Keratinocyte (primary cell): ENCODE data around the gene PNMA1. TPM values are rescaled to one million over a fixed set of nuclear protein-coding genes. Genes with fewer than 3 reads are reported as not detected.

ENCODE experiments used
- DNase-seq: peaks from one replicate; pipeline ENCODE4 v3.0.0-alpha.2; 2011; ENCODE audit warnings: low read depth, missing footprints, low spot score
- FAIRE-seq: peaks from 2 replicates; lab custom pipeline; 2011; peaks lifted over from hg19 to GRCh38; lab: Jason Lieb, UNC
- H2AFZ ChIP-seq: 2 replicates; pipeline ENCODE4 v1.6.0; 2012; ENCODE audit warnings: low read length, control low read depth, inconsistent platforms; ENCODE audit not compliant: control insufficient read depth
- H3K27ac ChIP-seq: 2 replicates; pipeline ENCODE4 v1.5.1; 2011; ENCODE audit warnings: low read length; ENCODE audit not compliant: control insufficient read depth, insufficient read depth
- H3K27me3 ChIP-seq: 3 replicates; pipeline ENCODE4 v1.6.0; 2011; ENCODE audit warnings: low read length; ENCODE audit not compliant: control insufficient read depth, insufficient read depth; ENCODE audit errors: extremely low read depth
- H3K36me3 ChIP-seq, 2 experiments: 2 replicates in 1 of 2; 3 replicates in 1 of 2; pipeline ENCODE4 v1.5.1; 2011; ENCODE audit warnings: low read length in 2 of 2, mild to moderate bottlenecking in 1 of 2; ENCODE audit not compliant: control insufficient read depth in 2 of 2, insufficient read depth in 2 of 2; ENCODE audit errors: extremely low read depth in 1 of 2
- H3K4me1 ChIP-seq: 3 replicates; pipeline ENCODE4 v1.5.1; 2011; ENCODE audit warnings: low read length; ENCODE audit not compliant: control insufficient read depth, insufficient read depth; ENCODE audit errors: extremely low read depth
- H3K4me2 ChIP-seq: 3 replicates; pipeline ENCODE4 v1.6.0; 2011; ENCODE audit warnings: low read depth, low read length; ENCODE audit not compliant: control insufficient read depth, insufficient read depth; ENCODE audit errors: extremely low read depth
- H3K4me3 ChIP-seq, 3 experiments: fragments of 200-600 bp in 1 of 3; sonication (generic) in 1 of 3; 2 replicates in 2 of 3; 3 replicates in 1 of 3; pipeline ENCODE4 v1.5.1; 2011 to 2016; ENCODE audit warnings: low read length in 3 of 3, mild to moderate bottlenecking in 3 of 3, control low read depth in 2 of 3, inconsistent platforms in 1 of 3, low read depth in 1 of 3, mixed read lengths in 1 of 3, mixed run types in 1 of 3, moderate library complexity in 1 of 3; ENCODE audit not compliant: control insufficient read depth in 2 of 3, insufficient read depth in 2 of 3; ENCODE audit errors: extremely low read depth in 1 of 3
- H3K79me2 ChIP-seq: 2 replicates; pipeline ENCODE4 v1.6.0; 2012; ENCODE audit warnings: low read length; ENCODE audit not compliant: control insufficient read depth, insufficient read depth
- H3K9ac ChIP-seq: 3 replicates; pipeline ENCODE4 v1.6.0; 2011; ENCODE audit warnings: low read length; ENCODE audit not compliant: control insufficient read depth, insufficient read depth; ENCODE audit errors: extremely low read depth
- H3K9me1 ChIP-seq: 3 replicates; pipeline ENCODE4 v1.6.0; 2011; ENCODE audit warnings: low read length; ENCODE audit not compliant: control insufficient read depth, insufficient read depth; ENCODE audit errors: extremely low read depth
- H3K9me3 ChIP-seq: 2 replicates; pipeline ENCODE4 v1.5.1; 2012; ENCODE audit warnings: low read depth, low read length; ENCODE audit not compliant: control insufficient read depth
- H4K20me1 ChIP-seq: 3 replicates; pipeline ENCODE4 v1.6.0; 2011; ENCODE audit warnings: low read length; ENCODE audit not compliant: control insufficient read depth, insufficient read depth; ENCODE audit errors: extremely low read depth
- CTCF ChIP-seq, 3 experiments: IDR thresholded peaks in 1 of 3; conservative IDR thresholded peaks in 1 of 3; optimal IDR thresholded peaks in 1 of 3; 2 replicates in 2 of 3; 3 replicates in 1 of 3; pipeline versions ENCODE3 to v1.5.1; 2011; ENCODE audit warnings: low read length in 3 of 3, mild to moderate bottlenecking in 3 of 3, moderate library complexity in 2 of 3, control low read depth in 1 of 3, inconsistent platforms in 1 of 3; ENCODE audit not compliant: insufficient read depth in 2 of 3; ENCODE audit errors: extremely low read depth in 1 of 3
- EZH2 ChIP-seq: IDR thresholded peaks from one replicate; pipeline ENCODE4 v1.6.1; 2012; ENCODE audit warnings: inconsistent platforms, mild to moderate bottlenecking, low read length, moderate library complexity
- dilution Hi-C: fragments of 300-500 bp; cut with MboI; formaldehyde crosslinking; loops from one replicate; pipeline ENCODE4 v1.7.0; 2020; ENCODE audit warnings: low sequenced_read_pairs; ENCODE audit not compliant: extremely low pct_ligation_motif_present
- polyA plus RNA-seq, 5 experiments: library from polyadenylated mRNA; depleted of rRNA in 3 of 5; stranded (reverse) in 3 of 5; stranded (forward) in 1 of 5; unstranded in 1 of 5; fragments of >200 nt; gene quantifications; 1 replicate in 1 of 5; 2 replicates in 3 of 5; 3 replicates in 1 of 5; pipeline versions ENCODE4 v1.2.1 to v1.2.3, GENCODE V29; 2011 to 2012; ENCODE audit warnings: missing spikeins in 2 of 5, low read depth in 1 of 5, low replicate concordance in 1 of 5

The PNMA1 gene
- polyA plus RNA-seq, 1 donor (not counting 4 experiments of a cell fraction or from before 2014, with no cell fraction given), result 8.2 TPM

DNA sequence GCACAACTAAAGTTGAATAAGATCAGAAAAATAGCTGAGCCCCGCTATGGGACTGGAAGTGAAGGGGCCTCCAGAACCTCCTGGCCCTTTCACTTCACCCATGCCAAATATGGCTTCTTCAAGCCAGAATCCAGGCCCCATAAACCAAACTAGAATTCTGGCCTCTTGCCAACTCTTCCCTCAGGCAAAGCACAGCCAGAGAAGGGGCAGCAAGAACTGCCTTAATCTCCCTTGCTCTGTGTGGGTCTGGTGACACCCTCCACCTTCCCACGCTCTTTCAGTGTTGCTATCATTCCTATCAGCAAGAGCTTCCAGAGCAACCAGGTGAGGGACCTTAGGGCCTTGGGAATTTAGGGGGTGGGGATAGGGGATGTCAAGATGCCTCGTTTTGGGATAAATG is 3.1 kb upstream of the PNMA1 start:
- Histone ChIP-seq H3K27me3 (no peaks in the 10 kb centered on the region), H3K9ac (no peak overlapping the region), H3K4me1 (peaks cover 13% of the 10 kb centered on the region), H3K36me3 (peaks cover 27 to 48% of the 10 kb centered on the region in 2 experiments), H3K4me3 (no peak overlapping the region), H3K79me2 (peaks cover 12% of the 10 kb centered on the region), H3K9me3 (no peaks in the 10 kb centered on the region), H3K27ac (no peak overlapping the region), H4K20me1 (peaks cover 3% of the 10 kb centered on the region), H2AFZ (no peak overlapping the region), H3K4me2 (no peak overlapping the region), H3K9me1 (no peaks in the 10 kb centered on the region)
- DNase-seq, result no peak
- dilution Hi-C loops, result no loop called here
- no peak for TF ChIP-seq EZH2
- no peak for TF ChIP-seq CTCF (optimal IDR thresholded peaks at IDR 0.05 in 1 of 3, IDR thresholded peaks at IDR 0.05 in 1 of 3, conservative IDR thresholded peaks at IDR 0.05 in 1 of 3; ENCODE audit: extremely low read depth in 1 of 3, insufficient read depth in 2 of 3, low read length in 3 of 3)
- FAIRE-seq, result no peak

- dilution Hi-C loops, result no loop called here
- Histone ChIP-seq H3K27ac (no peak overlapping the region), H3K9ac (no peak overlapping the region), H3K4me1 (peaks cover 18% of the 10 kb centered on the region), H3K79me2 (peaks cover 15% of the 10 kb centered on the region), H2AFZ (no peak overlapping the region), H3K9me3 (no peaks in the 10 kb centered on the region), H3K9me1 (no peaks in the 10 kb centered on the region), H4K20me1 (peaks cover 3% of the 10 kb centered on the region), H3K4me3 (no peak overlapping the region), H3K27me3 (no peaks in the 10 kb centered on the region), H3K4me2 (no peak overlapping the region), H3K36me3 (peaks cover 22 to 36% of the 10 kb centered on the region in 2 experiments)
- DNase-seq (no peak), FAIRE-seq (no peak)
- TF ChIP-seq CTCF (optimal IDR thresholded peaks at IDR 0.05 in 1 of 3, IDR thresholded peaks at IDR 0.05 in 1 of 3, conservative IDR thresholded peaks at IDR 0.05 in 1 of 3; ENCODE audit: extremely low read depth in 1 of 3, insufficient read depth in 2 of 3, low read length in 3 of 3), result no peak
- TF ChIP-seq EZH2, result no peak
Observed at GRCh38 chr14:73715707-73716106, 1.5 kb upstream of the PNMA1 start.
